Vagina (tissue), 2 donors: ENCODE data around the gene ZMYM5. TPM values are rescaled to one million over a fixed set of nuclear protein-coding genes. Genes with fewer than 3 reads are reported as not detected.
"Not testable (repeated sequence)": the region's sequence is repeated elsewhere in the genome, so short reads cannot be mapped to it uniquely, and the experiment has no call there.

ENCODE experiments used
- DNase-seq, 2 donors: peaks; one replicate each; pipeline ENCODE4 v3.0.0-alpha.2; 2017; ENCODE audit errors: extremely low spot score in 2 of 2
- H3K27ac ChIP-seq: fragments of 200-600 bp; sonication (generic); one replicate; pipeline ENCODE4 v1.5.1; 2019
- H3K27me3 ChIP-seq: fragments of 200-600 bp; sonication (generic); one replicate; pipeline ENCODE4 v1.5.1; 2019
- H3K36me3 ChIP-seq, 2 donors: fragments of 200-600 bp; sonication (generic); one replicate each; pipeline ENCODE4 v1.5.1; 2017 to 2019
- H3K4me1 ChIP-seq: fragments of 200-600 bp; sonication (generic); one replicate; pipeline ENCODE4 v1.5.1; 2019
- H3K4me3 ChIP-seq, 2 donors: fragments of 200-600 bp; sonication (generic); 1 replicate in 1 of 2; 2 replicates in 1 of 2; pipeline ENCODE4 v1.5.1; 2016 to 2019
- H3K9me3 ChIP-seq: fragments of 200-600 bp; sonication (generic); one replicate; pipeline ENCODE4 v1.5.1; 2019
- POLR2A ChIP-seq, 2 donors: fragments of 450-650 bp; IDR thresholded peaks; one replicate each; pipeline ENCODE4 v1.6.1; 2017; ENCODE audit warnings: antibody characterized with exemption in 2 of 2, mild to moderate bottlenecking in 2 of 2, moderate library complexity in 2 of 2
- POLR2AphosphoS5 ChIP-seq, 2 donors: sonication (generic); formaldehyde crosslinking; IDR thresholded peaks; one replicate each; pipeline ENCODE4 v1.9.0; 2017; ENCODE audit warnings: antibody characterized with exemption in 2 of 2, mild to moderate bottlenecking in 2 of 2, low read depth in 1 of 2; ENCODE audit not compliant: insufficient read depth in 1 of 2
- intact Hi-C: fragments of 100-400 bp; cut with DNase I; formaldehyde crosslinking; loops from one replicate; pipeline ENCODE4 v1.15.1; 2023
- total RNA-seq: library from RNA; depleted of rRNA; stranded (reverse); fragments of >200 nt; gene quantifications from one replicate; pipeline ENCODE4 v1.2.3, GENCODE V29; 2016
- TF ChIP-seq, protein P1 (sequence below), 3 experiments: fragments of 450-650 bp in 2 of 3; fragments of 200-600 bp in 1 of 3; sonication (generic) in 1 of 3; IDR thresholded peaks; one replicate each; pipeline ENCODE4 v1.5.1; 2017 to 2019; ENCODE audit warnings: antibody characterized with exemption in 3 of 3, mild to moderate bottlenecking in 2 of 3, moderate library complexity in 2 of 3

ZMYM5 gene
- total RNA-seq, 1 donor from 2014 or later: 20.9 TPM

DNA sequence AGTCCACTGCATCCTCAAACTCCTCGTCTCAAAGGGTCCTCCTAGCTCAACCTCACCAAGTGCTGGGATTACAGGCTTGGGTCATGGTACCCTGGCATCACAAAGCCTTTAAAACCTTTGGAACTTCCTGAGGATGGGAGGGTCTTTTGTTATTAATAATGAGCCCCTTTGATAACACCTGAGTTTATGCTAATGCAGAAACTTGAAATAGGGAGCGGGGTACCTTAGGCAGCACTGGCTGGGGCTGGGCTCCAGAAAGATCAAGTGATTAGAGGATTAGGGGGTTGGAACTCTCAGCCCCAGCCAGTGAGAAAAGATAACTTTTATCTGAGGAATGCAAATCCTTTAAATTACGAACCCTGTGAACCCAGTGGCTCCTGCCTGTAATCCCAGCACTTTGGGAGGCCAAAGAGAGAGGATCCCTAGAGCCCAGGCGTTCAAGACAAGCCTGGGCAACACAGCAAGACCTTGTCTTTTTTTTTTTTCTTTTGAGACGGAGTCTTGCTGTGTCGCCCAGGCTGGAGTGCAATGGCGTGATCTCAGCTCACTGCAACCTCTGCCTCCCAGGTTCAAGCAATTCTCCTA lies 71.4 kb downstream of the ZMYM5 start:
- Histone ChIP-seq H3K27me3 (no peaks in the 10 kb centered on the region), H3K4me3 (no peak overlapping the region), H3K4me1 (no peaks in the 10 kb centered on the region), H3K36me3 (no peaks in the 10 kb centered on the region), H3K27ac (no peak overlapping the region), H3K9me3 (no peaks in the 10 kb centered on the region)
- no peak for DNase-seq
- TF ChIP-seq, protein P1, sequence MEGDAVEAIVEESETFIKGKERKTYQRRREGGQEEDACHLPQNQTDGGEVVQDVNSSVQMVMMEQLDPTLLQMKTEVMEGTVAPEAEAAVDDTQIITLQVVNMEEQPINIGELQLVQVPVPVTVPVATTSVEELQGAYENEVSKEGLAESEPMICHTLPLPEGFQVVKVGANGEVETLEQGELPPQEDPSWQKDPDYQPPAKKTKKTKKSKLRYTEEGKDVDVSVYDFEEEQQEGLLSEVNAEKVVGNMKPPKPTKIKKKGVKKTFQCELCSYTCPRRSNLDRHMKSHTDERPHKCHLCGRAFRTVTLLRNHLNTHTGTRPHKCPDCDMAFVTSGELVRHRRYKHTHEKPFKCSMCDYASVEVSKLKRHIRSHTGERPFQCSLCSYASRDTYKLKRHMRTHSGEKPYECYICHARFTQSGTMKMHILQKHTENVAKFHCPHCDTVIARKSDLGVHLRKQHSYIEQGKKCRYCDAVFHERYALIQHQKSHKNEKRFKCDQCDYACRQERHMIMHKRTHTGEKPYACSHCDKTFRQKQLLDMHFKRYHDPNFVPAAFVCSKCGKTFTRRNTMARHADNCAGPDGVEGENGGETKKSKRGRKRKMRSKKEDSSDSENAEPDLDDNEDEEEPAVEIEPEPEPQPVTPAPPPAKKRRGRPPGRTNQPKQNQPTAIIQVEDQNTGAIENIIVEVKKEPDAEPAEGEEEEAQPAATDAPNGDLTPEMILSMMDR (IDR thresholded peaks at IDR 0.05): no peak
- TF ChIP-seq POLR2A (IDR thresholded peaks at IDR 0.05): no peak
- no peak for TF ChIP-seq POLR2AphosphoS5 (IDR thresholded peaks at IDR 0.05; ENCODE audit: insufficient read depth in 1 of 2, low read depth in 1 of 2)
- intact Hi-C loops: no loop called here

DNA sequence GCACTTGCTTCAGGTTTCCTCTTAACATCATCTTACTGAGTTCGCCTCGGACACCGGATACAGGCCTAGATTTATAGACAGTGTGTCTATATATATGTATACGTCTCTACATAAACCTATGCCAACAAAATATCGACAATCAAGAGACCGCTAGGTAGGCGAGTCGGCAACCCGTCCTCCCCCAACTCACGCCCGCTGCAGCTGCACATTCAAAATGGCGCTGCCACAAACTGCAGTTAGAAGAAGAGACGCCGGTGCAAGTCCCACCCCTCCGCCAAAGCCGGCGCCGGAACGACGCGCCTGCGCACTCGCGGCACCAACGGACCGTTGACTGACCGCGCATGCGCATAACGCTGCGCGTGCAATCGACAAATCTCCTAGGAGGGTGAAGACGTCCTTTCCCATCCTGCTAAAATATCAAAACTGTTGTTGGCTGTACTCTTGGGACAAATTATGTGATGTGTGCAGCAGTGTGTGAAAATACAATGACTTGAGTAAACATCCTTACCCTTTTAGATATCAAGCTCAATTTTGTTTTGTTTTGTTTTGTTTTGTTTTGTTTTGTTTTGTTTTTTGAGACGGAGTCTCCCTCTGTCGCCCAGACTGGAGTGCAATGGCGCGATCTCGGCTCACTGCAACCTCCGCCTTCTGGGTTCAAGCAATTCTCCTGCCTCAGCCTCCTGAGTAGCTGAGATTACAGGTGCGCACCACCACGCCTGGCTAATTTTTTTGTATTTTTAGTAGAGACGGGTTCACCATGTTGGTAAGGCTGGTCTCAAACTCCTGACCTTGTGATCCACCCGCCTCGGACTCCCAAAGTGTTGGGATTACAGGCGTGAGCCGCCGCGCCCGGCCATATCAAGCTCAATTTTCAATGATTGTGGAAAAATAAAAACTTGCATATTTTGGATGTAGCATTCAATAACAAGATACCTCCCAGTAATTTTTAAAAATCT lies 80.4 kb downstream of the ZMYM5 start, which contains the start of gene PSPC1:
Gene PSPC1 (minus strand): TSS at position 219 of the 956 bp plus-strand sequence. CDS start 188 bp downstream, at position 31.
- Histone ChIP-seq H3K4me3 (peak within 1 kb of the TSS; percentile 90 to 98), H3K27ac (peak within 1 kb of the TSS; percentile 91), H3K4me1 (peaks cover 11% of the 10 kb centered on the region)
- peak; percentile 97 to 98 for DNase-seq
- not testable (repeated sequence) for H3K9me3 ChIP-seq, H3K36me3 ChIP-seq, H3K27me3 ChIP-seq
- intact Hi-C loops: loop anchor here (5.0 kb wide), 1 partner anchor 79 kb away; the partner anchor contains the start of gene ZMYM5
- TF ChIP-seq POLR2A (IDR thresholded peaks at IDR 0.05) (peak; percentile 36 to 92), POLR2AphosphoS5 (IDR thresholded peaks at IDR 0.05; ENCODE audit: insufficient read depth in 1 of 2, low read depth in 1 of 2) (peak; percentile 91 to 99)

DNA sequence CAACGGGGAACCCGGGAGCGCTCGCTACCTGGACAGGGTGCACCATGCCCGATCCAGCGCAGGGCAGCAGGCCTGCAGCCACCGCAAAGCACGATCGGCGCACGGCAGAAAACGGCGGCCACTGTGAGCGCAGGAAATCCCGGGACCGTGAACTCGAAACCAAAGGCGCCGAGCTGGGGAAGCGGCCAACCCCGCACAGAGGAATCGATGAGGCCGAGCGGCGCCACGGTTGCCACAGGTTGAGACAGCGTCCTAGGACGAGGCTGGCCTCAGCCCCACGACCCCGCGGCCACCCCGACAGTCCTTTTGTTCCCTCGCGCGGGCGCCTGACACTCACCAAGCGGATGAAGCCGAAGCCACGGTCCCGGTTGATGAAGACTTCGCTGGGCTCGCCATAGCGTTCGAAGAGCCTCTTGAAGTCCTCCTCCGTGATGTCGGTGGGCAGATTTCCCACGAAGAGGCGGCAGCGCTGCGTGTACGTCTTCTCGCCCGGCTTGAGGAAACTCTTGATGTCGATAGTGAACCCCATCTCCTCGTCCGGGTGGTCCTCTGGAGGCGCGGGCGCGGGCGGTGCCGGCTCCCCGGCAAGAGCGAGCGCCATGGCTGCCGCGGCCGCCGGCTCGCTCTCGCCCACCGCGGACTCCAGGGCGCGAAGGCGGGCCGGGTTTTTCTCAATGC lies 81.3 kb downstream of the ZMYM5 start:
- no peaks in the 10 kb centered on the region for H3K9me3 ChIP-seq
- DNase-seq: no peak
- H3K4me3 ChIP-seq: peak overlapping the region; percentile 90 to 98
- no peaks in the 10 kb centered on the region for H3K27me3 ChIP-seq
- intact Hi-C loops: loop anchor here (5.0 kb wide), 1 partner anchor 80 kb away; the partner anchor contains the start of gene ZMYM5
- H3K27ac ChIP-seq: peak overlapping the region; percentile 91
- TF ChIP-seq POLR2A (IDR thresholded peaks at IDR 0.05) (no peak), POLR2AphosphoS5 (IDR thresholded peaks at IDR 0.05; ENCODE audit: insufficient read depth in 1 of 2, low read depth in 1 of 2) (peak in 1 of 2 donors; percentile 9)
- TF ChIP-seq, protein P1 (IDR thresholded peaks at IDR 0.05): no peak
- no peaks in the 10 kb centered on the region for H3K36me3 ChIP-seq
- H3K4me1 ChIP-seq: peaks cover 11% of the 10 kb centered on the region

DNA sequence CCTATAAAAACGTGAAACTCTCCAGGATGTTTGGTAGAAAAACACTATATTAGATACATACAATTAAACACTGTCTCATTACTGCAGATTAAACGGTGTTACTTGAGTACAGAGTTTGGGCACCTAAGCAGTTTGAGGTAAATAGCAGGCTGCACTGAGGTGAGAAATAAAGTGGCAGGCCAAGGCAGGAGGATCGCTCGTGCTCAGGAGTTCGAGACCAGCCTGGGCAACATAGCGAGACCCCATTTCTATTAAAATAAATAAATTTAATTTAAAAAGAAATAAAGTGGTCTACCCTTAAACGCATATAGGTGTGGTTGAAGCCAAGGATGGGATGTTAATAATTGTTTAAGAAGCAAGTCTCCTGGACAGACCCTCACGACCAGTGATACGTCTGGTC lies 81.9 kb downstream of the ZMYM5 start:
- no peaks in the 10 kb centered on the region for H3K36me3 ChIP-seq
- DNase-seq: no peak
- peak overlapping the region; percentile 90 to 98 for H3K4me3 ChIP-seq
- intact Hi-C loops: loop anchor here (5.0 kb wide), 1 partner anchor 81 kb away; the partner anchor contains the start of gene ZMYM5
- peaks cover 14% of the 10 kb centered on the region for H3K4me1 ChIP-seq
- peak overlapping the region; percentile 91 for H3K27ac ChIP-seq
- TF ChIP-seq POLR2A (IDR thresholded peaks at IDR 0.05) (no peak), POLR2AphosphoS5 (IDR thresholded peaks at IDR 0.05; ENCODE audit: insufficient read depth in 1 of 2, low read depth in 1 of 2) (no peak)
- TF ChIP-seq, protein P1 (IDR thresholded peaks at IDR 0.05): no peak
- H3K27me3 ChIP-seq: no peaks in the 10 kb centered on the region
- no peaks in the 10 kb centered on the region for H3K9me3 ChIP-seq

DNA sequence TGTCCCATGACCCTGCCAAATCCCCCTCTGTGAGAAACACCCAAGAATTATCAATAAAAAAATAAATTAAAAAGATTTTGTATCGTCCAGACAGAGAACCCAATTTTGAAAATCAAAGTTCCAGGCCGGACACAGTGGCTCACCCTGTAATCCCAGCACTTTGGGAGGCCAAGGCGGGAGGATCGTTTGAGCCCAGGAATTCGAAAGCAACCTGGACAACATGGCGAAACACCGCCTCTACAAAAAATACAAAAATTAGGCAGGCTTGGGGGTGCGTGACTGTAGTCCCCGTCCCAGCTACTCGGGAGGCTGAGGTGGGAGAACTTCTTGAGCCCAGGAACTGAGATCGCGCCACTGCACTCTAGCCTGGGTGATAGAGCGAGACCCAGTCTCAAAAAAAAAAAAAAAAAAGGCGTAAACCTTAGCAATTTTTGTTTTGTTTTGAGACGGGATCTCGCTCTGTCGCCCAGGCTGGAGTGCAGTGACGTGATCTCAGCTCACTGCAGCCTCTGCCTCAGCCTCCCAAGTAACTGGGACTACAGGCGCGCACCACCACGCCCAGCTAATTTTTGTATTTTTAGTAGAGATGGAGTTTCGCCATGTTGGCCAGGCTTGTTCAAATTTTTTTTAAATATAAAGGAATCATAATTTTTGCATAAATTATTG lies 82.6 kb downstream of the ZMYM5 start:
- intact Hi-C loops: loop anchor here (5.0 kb wide), 1 partner anchor 81 kb away; the partner anchor contains the start of gene ZMYM5
- H3K27ac ChIP-seq, DNase-seq: not testable (repeated sequence)

More for the DNA sequence above, 82.6 kb downstream of the ZMYM5 start:
- not testable (repeated sequence) for H3K36me3 ChIP-seq, H3K27me3 ChIP-seq, H3K9me3 ChIP-seq
- peaks cover 21% of the 10 kb centered on the region for H3K4me1 ChIP-seq
- H3K4me3 ChIP-seq: peak overlapping the region; percentile 90 to 98

Other genes with a start within 250 kb of the ZMYM5 start
- gene MPHOSPH8, start 230.0 kb downstream of the ZMYM5 start, total RNA-seq: 22.8 TPM
- gene PSPC1, start 80.7 kb downstream of the ZMYM5 start, total RNA-seq: 68.0 TPM
- 80.8 TPM for gene ZMYM2, start 95.1 kb upstream of the ZMYM5 start, total RNA-seq